HG02571 (cell line): ENCODE measurements around the gene ATG10.
"Not testable (repeated sequence)": the region's sequence is repeated elsewhere in the genome, so short reads cannot be mapped to it uniquely, and the experiment has no call there.

Experiments
- ATAC-seq: cut with Tn5 transposase; IDR thresholded peaks from one replicate; pipeline ENCODE4 v1.9.1; 2021; ENCODE audit warnings: mild to moderate bottlenecking, moderate library complexity; ENCODE audit not compliant: unreplicated experiment

ATG10 gene

DNA sequence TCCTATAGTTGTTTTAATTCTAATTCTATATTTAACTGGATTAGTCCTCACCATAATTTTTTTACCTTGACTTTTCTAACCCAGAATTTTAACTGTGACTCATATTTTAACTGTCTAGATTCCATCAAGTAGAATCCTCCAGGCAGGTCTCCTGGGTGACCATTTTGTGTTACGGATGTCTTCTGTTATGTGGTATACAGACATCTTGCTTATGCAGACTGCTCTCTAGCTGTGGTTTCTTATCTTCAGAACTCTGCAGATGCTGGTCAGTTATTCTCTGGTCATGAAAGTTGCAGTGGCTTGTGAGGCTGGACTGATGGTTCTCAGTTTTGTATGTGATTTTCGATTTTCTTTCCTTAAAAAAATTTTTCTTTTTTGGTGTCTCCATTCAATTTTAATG is 139.4 kb downstream of the ATG10 start:
- no peak for ATAC-seq

DNA sequence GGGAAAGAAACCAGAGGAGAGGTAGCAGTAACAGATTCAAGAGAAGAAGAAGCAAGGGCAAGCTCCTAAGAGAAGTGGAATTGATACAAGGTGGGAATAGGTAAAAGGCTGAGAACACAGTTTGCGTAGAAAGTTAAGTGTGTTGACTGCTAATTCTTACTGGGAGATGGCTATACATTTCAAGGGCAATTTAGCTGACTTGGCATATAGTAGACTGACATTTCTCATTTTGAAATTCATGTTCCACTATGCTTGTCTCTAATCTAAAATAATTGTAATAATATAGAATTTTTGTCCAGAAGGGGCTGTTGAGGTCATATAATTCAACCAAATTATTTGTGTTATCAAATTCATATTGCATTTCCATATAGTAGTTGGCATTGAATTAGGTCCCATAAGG is 144.0 kb downstream of the ATG10 start:
- no peak for ATAC-seq

DNA sequence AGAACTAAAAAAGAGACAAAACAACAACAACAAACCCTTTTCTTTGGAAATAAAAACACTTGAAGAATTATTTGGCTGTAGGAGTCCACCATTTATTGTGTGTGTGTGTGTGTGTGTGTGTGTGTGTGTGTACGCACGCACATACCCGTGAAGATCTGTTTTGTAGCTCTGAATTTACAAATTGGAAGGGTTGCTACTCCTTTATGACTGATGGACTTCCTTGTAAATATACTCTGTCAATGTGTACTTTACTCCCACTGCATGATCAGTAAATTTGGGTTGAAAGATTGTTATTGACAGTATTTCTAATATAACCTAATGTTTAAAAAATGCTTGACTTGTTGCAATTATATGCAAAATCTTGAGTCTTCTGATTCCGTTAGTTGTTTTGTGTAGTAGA is 148.1 kb downstream of the ATG10 start:
- ATAC-seq: no peak

DNA sequence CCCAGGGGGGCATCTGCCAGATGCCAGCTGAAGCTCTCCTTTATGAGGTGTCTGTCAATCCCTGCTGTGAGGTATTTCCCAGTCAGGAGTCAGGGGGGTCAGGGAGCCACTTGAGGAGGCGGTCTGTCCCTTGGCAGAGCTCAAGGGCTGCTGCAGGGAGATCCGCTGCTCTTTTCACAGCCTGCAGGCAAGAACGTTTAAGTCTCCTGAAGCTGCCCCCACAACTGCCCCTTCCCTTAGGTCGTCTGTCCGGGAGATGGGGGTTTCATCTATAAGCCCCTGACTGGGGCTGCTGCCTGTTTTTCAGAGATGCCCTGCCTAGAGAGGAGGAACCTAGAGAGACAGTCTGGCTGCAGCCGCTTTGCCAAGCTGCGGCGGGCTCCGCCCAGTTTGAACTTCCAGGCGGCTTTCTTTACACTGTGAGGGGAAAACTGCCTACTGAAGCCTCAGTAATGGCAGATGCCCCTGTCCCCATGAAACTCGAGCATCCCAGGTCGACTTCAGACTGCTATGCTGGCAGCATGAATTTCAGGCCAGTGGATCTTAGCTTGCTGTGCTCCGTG is 158.0 kb downstream of the ATG10 start:
- no peak for ATAC-seq

DNA sequence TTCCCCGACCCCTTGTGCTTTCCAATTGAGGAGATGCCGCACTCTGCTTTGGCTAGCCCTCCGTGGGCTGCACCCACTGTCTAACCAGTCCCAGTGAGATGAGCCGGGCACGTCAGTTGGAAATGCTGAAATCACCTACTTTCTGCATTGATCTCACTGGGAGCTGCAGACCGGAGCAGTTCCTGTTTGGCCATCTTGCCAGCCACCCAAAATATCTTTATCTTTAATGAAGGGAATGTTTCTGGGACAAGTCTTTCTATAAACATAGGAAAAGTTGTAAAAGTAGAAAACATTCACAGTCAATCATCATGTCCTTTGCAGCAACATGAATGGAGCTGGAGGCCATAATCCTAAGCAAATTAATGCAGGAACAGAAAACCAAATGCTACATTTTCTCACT is 158.8 kb downstream of the ATG10 start:
- ATAC-seq: no peak

DNA sequence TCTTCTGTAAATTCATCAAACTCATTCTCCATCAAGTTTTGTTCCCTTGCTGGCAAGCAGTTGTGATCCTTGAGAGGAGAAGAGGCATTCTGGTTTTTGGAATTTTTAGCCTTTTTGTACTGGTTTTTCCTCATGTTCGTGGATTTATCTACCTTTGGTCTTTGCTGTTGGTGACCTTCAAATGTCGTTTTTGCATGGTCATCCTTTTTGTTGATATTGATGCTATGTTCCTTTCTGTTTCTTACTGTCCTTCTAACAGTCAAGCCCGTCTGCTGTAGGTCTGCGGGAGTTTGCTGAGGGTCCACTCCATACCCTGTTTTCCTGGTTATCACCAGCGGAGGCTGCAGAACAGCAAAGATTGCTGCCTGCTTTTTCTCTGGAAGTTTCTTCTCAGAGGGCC is 165.4 kb downstream of the ATG10 start:
- no peak for ATAC-seq

DNA sequence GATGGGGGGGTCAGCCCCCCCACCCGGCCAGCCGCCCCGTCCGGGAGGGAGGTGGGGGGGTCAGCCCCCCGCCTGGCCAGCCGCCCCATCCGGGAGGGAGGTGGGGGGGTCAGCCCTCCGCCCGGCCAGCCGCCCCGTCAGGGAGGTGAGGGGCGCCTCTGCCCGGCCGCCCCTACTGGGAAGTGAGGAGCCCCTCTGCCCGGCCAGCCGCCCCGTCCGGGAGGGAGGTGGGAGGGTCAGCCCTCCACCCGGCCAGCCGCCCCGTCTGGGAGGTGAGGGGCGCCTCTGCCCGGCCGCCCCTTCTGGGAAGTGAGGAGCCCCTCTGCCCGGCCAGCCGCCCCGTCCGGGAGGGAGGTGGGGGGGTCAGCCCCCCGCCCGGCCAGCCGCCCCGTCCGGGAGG is 168.0 kb downstream of the ATG10 start:
- ATAC-seq: not testable (repeated sequence)

DNA sequence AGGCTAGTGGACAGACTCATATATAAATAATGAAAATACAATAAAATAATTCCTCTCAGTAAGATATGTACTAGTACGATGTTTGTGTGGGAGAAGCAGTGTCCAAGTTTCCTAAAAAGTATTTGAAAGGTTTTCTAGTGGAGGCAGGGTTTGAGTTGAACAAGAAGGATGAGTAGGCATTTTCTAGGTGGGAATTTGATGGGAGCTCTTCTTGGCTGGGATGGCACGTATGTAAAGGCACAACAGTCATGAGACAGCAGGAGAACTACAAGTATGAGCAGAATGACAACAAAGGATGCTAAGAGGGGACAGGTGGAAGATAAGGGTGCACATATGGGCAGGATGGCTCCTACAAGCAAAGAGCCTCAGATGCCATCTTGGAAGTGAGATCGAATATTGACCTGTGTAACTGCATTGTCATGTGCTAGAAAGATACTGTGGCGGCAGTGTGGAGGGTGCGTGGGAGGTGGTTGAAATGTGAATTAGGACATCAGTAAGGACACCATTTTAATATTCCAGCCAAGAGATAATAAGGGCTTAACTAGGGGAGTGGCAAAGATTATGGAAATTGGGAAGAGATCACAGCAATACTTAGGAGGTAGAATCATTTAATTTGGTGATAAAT is 170.5 kb downstream of the ATG10 start:
- ATAC-seq: no peak

DNA sequence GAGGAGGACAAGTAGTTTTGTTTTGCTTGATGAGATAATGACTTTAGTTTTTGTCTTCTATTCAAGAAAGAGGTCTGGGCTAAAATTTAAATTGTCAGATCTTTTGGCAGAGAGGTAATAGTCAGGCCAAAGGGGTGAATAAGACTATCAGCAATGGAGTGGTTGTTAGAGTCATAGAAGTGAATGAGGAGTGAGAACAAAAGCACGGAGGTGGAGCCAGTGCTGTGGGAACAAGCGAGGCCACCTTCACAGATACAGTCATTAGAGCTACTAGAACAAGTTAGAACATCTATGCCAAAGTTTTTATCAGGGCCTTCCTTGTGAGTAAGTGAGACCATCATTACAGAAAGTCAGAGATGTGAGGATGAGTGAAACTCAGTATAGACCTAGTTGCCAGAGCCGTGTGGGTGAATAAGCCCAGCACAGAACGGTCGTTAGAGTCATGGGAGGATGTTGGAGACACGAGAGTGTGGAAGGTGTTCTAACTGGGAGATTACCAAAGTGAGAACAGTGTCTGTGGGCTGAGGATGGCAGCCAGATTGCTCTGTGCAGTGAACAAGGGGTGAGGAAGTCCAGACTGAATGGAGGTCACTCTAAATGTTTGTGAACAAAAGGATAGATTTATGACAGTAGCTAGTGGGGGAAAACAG is 171.2 kb downstream of the ATG10 start:
- no peak for ATAC-seq

DNA sequence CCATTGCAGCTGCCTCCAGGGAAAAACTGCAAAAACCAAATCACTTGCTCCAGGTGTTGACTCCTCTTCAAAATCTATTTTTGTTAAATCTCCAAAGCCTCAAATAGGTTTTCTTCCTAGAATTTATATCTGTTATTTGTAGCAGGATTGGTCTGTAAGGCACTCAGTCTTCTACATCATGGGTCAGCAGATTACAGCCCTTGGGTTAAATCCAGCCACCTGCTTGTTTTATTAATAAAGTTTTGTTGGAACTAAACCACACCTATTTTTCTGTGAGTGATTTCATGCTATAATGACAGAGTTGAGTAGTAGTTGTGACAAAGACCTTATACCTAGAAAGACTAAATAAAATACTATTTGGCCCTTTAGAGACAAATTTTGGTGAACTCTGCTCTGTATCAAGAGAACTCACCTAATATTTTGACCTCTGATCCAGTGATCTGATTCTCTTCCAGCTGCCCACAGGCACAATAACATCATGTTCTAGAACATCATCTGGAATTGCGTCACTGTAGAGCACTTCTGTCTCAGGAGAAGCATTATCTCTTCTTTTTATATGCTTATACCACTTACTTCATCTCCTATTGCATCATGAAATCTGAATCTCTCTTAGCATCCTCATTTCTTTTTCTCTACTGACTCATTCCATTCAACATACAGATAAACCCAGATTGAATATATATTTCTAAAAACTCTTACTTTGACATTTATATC is 176.2 kb downstream of the ATG10 start:
- no peak for ATAC-seq

DNA sequence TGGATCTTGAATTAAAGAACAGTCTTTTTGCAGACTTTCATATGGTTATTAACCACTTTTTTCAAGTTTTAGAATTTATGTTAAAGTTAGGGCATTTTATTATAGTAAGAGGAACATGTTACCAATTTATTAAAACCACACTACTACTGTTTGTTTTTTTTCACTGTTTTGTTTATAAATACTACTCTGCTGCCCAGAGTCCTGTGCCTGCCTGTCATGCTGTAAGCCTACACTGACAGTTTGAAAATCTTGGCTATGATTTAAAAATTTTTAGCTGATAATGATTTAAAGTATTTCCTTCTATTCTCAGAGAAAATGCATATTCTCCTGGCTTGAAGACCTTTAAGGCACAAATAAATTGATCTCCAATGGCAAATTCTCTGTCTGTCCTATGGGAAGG is 177.6 kb downstream of the ATG10 start:
- no peak for ATAC-seq

DNA sequence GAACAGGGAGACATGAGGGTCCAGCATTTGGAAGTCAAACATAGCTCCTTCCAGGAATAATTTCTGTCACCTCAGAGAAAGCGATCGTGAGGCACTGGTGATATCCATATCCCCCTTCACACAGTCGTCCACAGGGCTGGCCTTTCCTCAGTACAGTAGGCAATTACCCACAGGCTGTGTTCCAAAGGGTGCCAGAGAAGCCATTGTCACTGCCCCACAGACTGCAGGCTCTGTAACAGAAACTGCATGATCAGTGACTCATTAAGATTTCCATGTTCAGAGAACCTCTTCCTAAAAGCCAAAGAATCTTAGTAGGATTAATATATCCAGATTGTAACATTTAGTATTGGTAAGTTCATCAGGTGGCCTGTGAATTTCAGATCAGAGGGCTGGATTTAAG is 178.7 kb downstream of the ATG10 start:
- ATAC-seq: no peak

DNA sequence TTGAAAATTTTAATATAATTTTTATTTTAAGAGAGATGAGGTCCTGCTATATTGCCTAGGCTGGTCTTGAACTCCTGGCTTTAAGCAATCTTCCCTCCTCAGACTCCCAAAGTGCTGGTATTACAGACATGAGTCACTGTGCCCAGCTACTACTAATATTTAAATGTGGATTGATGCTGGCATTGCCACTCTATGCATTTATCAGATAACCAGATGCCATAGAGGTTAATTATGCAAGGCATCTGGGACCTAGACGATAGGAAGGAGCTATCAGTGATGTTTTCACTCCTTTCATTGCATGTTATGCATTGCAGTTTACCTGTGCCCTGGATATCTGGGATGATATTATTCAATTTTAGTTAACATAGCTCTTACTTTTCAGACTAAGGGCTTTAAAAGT is 179.4 kb downstream of the ATG10 start:
- ATAC-seq: no peak

DNA sequence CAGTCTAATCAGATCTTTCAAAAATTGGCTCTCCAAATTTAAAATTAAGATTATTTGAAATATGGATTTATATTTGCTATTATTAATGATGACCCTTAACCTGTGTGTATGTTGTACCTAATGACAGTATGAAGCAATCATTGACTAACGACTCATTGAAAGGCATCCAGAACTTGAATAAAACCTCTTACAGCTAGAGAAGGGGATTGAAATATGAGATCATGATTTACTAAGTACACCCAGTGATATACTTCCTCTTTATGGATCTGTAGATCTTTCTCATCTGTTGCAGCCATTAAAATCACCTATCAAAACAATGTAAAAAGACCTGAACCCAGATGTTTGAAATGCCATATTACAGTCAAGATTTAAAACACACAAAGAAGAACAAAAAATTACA is 179.8 kb downstream of the ATG10 start:
- no peak for ATAC-seq

DNA sequence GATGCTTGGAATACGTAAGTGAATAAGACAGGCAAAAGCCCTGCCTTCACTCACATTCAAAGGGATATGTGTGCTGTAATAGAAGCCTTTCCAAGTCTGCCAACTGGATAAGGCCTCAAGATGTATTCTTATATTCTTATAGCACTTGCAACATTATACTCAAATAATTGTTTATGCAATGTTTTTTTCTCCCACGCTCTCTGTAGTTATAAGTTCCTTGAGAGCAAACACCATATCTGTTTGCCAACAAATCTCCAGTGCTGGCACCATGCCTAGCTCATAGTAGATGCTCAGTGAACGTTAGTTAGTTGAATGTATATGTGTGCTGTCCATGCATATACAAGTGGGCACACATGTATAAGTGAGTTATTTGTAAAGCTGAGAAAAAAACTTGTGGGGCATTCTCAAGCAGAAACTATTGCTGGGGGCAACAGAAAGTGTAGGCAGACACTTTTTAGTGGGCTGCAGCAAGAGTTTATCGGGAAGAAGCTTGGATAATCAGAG is 181.2 kb downstream of the ATG10 start:
- no peak for ATAC-seq

DNA sequence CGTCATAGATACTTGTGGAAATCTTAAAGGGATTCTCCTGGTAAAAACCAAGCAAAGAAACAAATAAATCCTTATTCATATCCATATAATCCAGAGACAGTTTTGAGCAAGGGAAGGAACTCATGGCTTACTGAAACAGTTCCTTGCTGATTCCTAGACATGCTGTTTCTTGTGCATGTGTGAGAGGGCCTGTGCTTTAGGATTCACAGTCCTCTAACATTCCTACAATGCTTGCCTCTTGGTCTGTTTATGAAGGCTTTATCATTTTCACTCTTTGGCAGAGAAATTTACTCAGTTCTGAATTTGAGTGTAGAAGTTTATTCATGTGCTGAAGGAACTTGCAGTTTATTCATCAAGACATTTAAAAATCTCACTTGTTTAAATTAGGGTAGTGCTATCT is 183.0 kb downstream of the ATG10 start:
- ATAC-seq: no peak

DNA sequence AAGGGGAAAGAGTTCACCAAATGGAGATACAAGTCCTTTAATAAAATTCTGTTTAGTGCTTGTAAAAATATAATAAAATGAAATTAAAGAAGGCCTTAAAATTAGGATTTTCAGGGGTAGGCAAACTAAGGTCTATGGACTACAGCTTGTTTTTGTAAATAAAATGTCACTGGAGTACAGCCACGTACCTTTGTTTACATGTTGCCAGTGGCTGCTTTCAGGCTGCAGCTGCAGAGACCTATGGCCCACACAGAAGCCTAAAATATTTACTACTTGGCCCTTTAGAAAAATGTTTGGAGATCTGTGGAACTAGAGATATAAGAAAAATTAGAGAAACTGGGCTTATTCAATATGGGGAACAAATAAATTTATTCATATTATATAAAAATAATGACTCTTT is 183.5 kb downstream of the ATG10 start:
- no peak for ATAC-seq

DNA sequence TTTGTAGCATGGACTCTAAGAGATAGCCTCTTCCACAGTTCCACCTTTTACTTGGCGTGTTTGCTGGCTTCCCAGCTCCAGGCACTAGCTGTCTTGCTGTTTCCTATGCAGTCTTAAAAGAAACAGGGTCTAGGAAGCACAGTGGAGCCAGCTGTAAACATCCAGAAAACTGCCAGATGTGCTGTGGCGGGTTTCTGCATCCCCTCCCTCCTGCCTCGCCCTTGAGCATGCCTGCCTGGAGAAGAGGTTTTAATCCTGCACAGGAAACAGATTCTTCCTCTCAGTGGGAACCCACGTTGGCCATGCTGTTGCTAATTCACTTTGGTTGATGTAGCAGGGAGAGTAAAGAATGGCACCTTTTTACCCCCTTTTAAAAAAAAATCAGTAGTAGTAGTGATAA is 185.1 kb downstream of the ATG10 start:
- ATAC-seq: no peak

DNA sequence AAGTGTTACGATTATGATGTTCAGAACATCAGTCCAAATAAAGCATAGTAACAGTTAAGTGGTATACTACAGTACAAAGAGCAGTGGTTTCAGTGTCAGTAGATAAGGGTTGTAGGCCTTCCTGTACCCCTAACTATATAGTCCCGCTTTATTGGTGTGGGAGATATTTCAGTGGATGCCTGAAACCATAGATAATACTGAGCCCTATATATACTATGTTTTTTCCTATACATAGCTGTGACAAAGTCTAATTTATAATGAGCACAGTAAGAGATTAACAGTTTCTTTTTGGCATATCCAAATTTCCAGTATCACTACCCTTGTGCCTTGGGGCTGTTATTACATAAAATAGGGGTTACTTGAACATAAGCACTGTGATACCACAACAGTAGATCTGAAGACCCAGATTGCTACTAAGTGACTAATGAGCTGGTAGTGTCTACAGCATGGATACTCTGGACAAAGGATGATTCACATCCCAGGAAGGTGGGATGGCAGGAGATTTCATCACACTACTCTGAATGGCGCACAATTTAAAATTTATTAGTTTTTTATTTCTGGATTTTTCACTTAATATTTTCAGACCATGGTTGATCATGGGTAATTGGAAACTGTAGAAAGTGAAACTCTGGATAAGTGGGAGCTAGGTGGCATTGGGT is 187.1 kb downstream of the ATG10 start:
- no peak for ATAC-seq

DNA sequence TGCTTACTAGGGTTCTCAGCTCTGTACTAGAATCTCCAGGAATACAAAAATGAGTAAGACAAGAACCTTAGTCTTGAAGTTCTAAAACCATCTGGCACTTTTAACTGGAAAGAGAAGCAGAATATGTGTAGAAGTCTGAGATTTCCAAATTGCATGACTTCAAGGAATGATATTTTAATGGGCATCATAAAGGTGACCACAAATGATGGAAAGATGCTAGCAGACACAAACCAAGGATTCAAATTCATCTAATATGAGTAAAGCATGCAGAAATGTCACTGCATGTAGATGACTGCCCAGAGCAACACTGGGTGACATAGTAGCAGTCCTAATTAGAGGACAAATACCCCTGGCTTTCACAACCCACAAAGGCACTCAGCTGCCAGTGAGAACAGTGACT is 189.1 kb downstream of the ATG10 start:
- ATAC-seq: no peak

DNA sequence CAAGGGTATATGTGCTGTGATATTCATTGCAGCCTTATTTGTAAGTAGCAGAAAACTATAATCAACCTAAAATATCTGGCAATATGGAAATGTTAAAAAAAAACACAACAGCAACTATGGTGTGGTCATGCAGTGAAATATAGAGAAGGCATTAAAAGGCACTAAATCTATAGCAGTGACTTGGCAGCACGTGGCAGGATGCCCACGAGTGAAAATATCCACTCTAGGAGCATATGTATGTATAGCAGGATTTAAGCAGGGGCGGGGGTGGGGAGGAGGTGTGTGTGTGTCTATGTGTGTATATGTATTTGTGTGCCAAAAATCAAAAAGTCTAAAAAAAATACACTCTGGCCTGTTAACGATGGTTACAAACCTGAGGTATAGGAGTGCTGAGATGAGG is 190.8 kb downstream of the ATG10 start:
- ATAC-seq: no peak
